Spleen (tissue), 11 donors: Measurements from ENCODE around the gene LMAN2L. TPM values are rescaled to one million over a fixed set of nuclear protein-coding genes. Genes with fewer than 3 reads are reported as not detected.

ENCODE experiments used
- DNase-seq: peaks from one replicate; pipeline ENCODE4 v3.0.0-alpha.2; 2020
- H3K27ac ChIP-seq, 8 donors: fragments of 200-600 bp; sonication (generic) in 7 of 8; 1 replicate in 4 of 8; 2 replicates in 4 of 8; pipeline versions ENCODE4 v1.5.0 to v1.8.0; 2016 to 2021; ENCODE audit warnings: inconsistent platforms in 4 of 8, mild to moderate bottlenecking in 4 of 8, moderate library complexity in 1 of 8
- H3K27me3 ChIP-seq, 7 donors: fragments of 200-600 bp; sonication (generic) in 6 of 7; replicated peaks in 1 of 7; 1 replicate in 4 of 7; 2 replicates in 3 of 7; pipeline versions ENCODE4 v1.5.0 to v1.8.0; 2016 to 2021; ENCODE audit warnings: inconsistent platforms in 3 of 7, mild to moderate bottlenecking in 1 of 7
- H3K36me3 ChIP-seq, 6 donors: fragments of 200-600 bp; sonication (generic) in 5 of 6; 1 replicate in 4 of 6; 2 replicates in 2 of 6; pipeline versions ENCODE4 v1.5.0 to v1.8.0; 2016 to 2021; ENCODE audit warnings: inconsistent platforms in 2 of 6
- H3K4me1 ChIP-seq, 6 donors: fragments of 200-600 bp; sonication (generic) in 5 of 6; 1 replicate in 3 of 6; 2 replicates in 3 of 6; pipeline versions ENCODE4 v1.5.0 to v1.8.0; 2016 to 2021; ENCODE audit warnings: inconsistent platforms in 3 of 6
- H3K4me3 ChIP-seq, 8 donors: fragments of 200-600 bp; sonication (generic) in 7 of 8; 1 replicate in 4 of 8; 2 replicates in 4 of 8; pipeline versions ENCODE4 v1.5.0 to v1.8.0; 2016 to 2021; ENCODE audit warnings: inconsistent platforms in 4 of 8, mild to moderate bottlenecking in 4 of 8, moderate library complexity in 2 of 8
- H3K9me3 ChIP-seq, 8 donors: fragments of 200-600 bp; sonication (generic) in 7 of 8; 1 replicate in 4 of 8; 2 replicates in 4 of 8; pipeline versions ENCODE4 v1.5.0 to v1.8.0; 2016 to 2021; ENCODE audit warnings: inconsistent platforms in 4 of 8
- CTCF ChIP-seq, 11 experiments: fragments of 200-600 bp in 7 of 11; fragments of 450-650 bp in 4 of 11; sonication (generic) in 4 of 11; IDR thresholded peaks in 8 of 11; conservative IDR thresholded peaks in 3 of 11; 1 replicate in 7 of 11; 2 replicates in 4 of 11; pipeline versions ENCODE4 v1.4.0 to v1.8.0; 2016 to 2021; ENCODE audit warnings: antibody characterized with exemption in 11 of 11, inconsistent platforms in 4 of 11, mild to moderate bottlenecking in 1 of 11
- POLR2A ChIP-seq, 3 donors: fragments of 450-650 bp; IDR thresholded peaks; one replicate each; pipeline ENCODE4 v1.5.1; 2017; ENCODE audit warnings: antibody characterized with exemption in 3 of 3, mild to moderate bottlenecking in 1 of 3
- POLR2AphosphoS5 ChIP-seq, 3 donors: sonication (generic); formaldehyde crosslinking; IDR thresholded peaks; one replicate each; pipeline ENCODE4 v1.5.1; 2017; ENCODE audit warnings: antibody characterized with exemption in 3 of 3
- WGBS, 5 donors: extraction: QIAGEN DNeasy Blood & Tissue Kit in 3 of 5; methylation state at CpG; one replicate each; pipeline versions ENCODE4 v1.1.5 to v1.1.7; 2013 to 2018; 5-methylcytosine and 5-hydroxymethylcytosine counted together
- intact Hi-C: fragments of 100-400 bp; cut with DNase I; formaldehyde crosslinking; loops from one replicate; pipeline ENCODE4 v1.15.0; 2023; ENCODE audit warnings: low total_unique reads
- polyA plus RNA-seq, 3 donors: library from polyadenylated mRNA; stranded (reverse); fragments of 200-250 nt; gene quantifications; one replicate each; pipeline ENCODE4 v1.2.1, GENCODE V29; 2013
- total RNA-seq, 7 donors: library from RNA; depleted of rRNA in 3 of 7; stranded (reverse); fragments of >200 nt in 3 of 7; fragmentation: NEBNext Ultra II Directional in 4 of 7; extraction: Animal tissue kit (Norgen Biotek cat#: 25700) in 4 of 7; gene quantifications; one replicate each; pipeline versions ENCODE4 v1.1.0 to v1.2.1, GENCODE V29; 2016 to 2021
- donor health status: healthy with polysubstance abuse.
- donor health status: DM: no; HTN: no; CAD: no; lungs with moderate emphysema.
- donor health status: DM: no; HTN: no; CAD: no.
- donor health status: Bipolar disorder and iron deficiency.
- donor health status: healthy.
- donor health status: DM: no; HTN: no; CAD: no.
- donor health status: DM: yes; HTN: yes; CAD: no.

Gene LMAN2L
- total and polyA plus RNA-seq, 10 donors = 5.8 to 15.4 (median 9.3) TPM

GRCh38 chr2:96710985-96711384 is 28.9 kb downstream of the LMAN2L start:
- Histone ChIP-seq H3K27ac (no peak overlapping the region), H3K27me3 (no peaks in the 10 kb centered on the region), H3K4me1 (no peaks in the 10 kb centered on the region), H3K36me3 (peaks cover 0 to 96% (median 68%) of the 10 kb centered on the region in 6 donors), H3K9me3 (no peaks in the 10 kb centered on the region), H3K4me3 (no peak overlapping the region)
- no peak for DNase-seq
- 88 to 98% (median 90%) methylated on average over 3 of the region's 3 CpGs for WGBS, 5 donors
- intact Hi-C loops = no loop called here
- TF ChIP-seq CTCF (IDR thresholded peaks at IDR 0.05 in 8 of 11, conservative IDR thresholded peaks at IDR 0.05 in 3 of 11) = no peak
- no peak for TF ChIP-seq POLR2A (IDR thresholded peaks at IDR 0.05)
- no peak for TF ChIP-seq POLR2AphosphoS5 (IDR thresholded peaks at IDR 0.05)

DNA sequence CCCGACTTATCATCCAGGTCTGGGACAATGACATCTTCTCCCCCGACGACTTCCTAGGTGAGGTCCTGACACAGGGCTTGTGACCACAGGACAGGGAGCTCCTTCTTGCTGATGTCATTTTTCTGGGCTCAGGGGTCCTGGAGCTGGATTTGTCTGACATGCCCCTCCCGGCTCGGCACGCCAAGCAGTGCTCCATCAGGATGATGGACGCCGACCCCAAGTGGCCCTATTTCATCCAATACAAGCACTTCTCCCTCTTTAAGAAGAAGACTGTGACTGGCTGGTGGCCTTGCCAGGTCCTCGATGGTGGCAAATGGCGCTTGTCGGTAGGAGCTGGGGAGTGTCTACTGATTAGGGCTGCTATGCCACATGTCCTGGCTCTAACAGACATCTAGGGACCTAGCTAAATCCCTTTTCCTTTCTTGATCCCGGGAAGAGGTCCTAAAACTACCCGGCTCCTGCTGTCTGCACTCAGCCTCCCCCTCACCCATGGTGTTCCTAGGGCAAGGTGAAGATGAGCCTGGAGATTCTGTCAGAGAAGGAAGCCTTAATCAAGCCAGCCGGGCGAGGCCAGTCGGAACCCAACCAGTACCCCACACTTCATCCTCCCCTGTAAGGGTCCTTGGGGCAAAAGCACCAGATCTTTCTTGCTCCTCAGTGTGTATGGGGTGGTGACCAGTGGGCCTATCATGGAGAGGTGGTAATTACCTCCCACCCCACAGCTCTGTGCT is 36.7 kb downstream of the LMAN2L start:
- intact Hi-C loops = no loop called here
- Histone ChIP-seq H3K36me3 (peaks cover 0 to 68% (median 34%) of the 10 kb centered on the region in 6 donors), H3K4me1 (no peaks in the 10 kb centered on the region), H3K9me3 (no peaks in the 10 kb centered on the region), H3K27me3 (no peaks in the 10 kb centered on the region), H3K4me3 (no peak overlapping the region), H3K27ac (no peak overlapping the region)
- WGBS, 5 donors = 96 to 100% (median 96%) methylated on average over 15 to 16 of the region's 16 CpGs
- no peak for DNase-seq
- TF ChIP-seq CTCF (IDR thresholded peaks at IDR 0.05 in 8 of 11, conservative IDR thresholded peaks at IDR 0.05 in 3 of 11) (no peak), POLR2A (IDR thresholded peaks at IDR 0.05) (no peak), POLR2AphosphoS5 (IDR thresholded peaks at IDR 0.05) (no peak)

DNA sequence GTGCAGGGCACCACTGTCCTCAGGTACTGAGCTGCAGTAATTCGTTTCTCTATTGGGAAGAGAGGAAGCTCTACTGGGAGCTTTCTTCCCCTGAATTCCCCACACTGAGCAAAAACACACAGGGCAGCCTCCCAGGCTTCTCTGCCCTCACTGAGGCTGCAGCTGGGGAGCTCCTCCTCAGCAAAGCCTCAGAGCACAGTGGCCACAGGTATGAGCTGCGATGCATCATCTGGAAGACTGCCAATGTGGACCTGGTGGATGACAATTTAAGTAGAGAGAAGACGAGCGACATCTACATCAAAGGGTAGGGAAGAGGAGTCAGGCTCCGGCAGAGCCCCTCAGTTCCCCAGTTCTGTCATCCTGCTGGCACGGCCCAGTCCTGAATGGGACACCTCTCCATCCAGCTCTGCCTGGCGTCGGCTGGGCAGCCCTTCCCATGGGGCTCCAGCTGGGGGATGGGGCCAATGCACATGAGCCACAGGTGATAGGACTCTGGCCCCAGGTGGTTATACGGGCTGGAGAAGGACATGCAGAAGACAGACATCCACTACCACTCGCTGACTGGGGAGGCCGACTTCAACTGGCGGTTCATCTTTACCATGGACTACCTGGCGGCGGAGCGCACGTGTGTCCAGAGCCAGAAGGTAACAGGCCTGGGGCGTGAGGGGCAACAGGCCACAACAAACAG is 37.6 kb downstream of the LMAN2L start:
- peaks cover 0 to 63% (median 28%) of the 10 kb centered on the region in 6 donors for H3K36me3 ChIP-seq
- no peak for DNase-seq
- no peak overlapping the region for H3K27ac ChIP-seq
- H3K4me3 ChIP-seq = no peak overlapping the region
- H3K4me1 ChIP-seq = no peaks in the 10 kb centered on the region
- no peaks in the 10 kb centered on the region for H3K27me3 ChIP-seq
- WGBS, 5 donors = 87 to 94% (median 93%) methylated on average over 8 to 17 of the region's 17 CpGs
- TF ChIP-seq POLR2AphosphoS5 (IDR thresholded peaks at IDR 0.05) (no peak), CTCF (IDR thresholded peaks at IDR 0.05 in 8 of 11, conservative IDR thresholded peaks at IDR 0.05 in 3 of 11) (no peak), POLR2A (IDR thresholded peaks at IDR 0.05) (no peak)
- intact Hi-C loops = no loop called here
- H3K9me3 ChIP-seq = no peaks in the 10 kb centered on the region

DNA sequence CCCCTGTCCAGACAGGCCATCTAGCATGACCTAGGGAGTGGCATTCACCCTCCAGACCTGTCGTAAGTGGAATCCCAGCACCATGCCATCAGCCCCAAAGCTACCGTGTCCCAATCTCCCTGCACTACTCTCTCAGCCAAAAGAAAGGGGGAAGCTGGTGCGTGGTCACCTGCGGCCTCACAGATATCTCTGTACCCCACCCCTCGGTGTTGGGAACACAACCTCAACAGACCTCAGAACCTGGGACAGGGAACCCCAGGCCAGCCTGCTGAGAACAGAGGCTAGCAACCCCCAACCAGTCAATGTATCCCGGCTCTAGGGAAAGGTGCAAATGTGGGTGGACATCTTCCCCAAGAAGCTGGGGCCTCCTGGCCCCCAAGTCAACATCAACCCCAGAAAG is 38.2 kb downstream of the LMAN2L start:
- H3K4me3 ChIP-seq = no peak overlapping the region
- H3K27me3 ChIP-seq = no peaks in the 10 kb centered on the region
- no peaks in the 10 kb centered on the region for H3K9me3 ChIP-seq
- no peaks in the 10 kb centered on the region for H3K4me1 ChIP-seq
- TF ChIP-seq POLR2A (IDR thresholded peaks at IDR 0.05) (no peak), POLR2AphosphoS5 (IDR thresholded peaks at IDR 0.05) (no peak), CTCF (IDR thresholded peaks at IDR 0.05 in 8 of 11, conservative IDR thresholded peaks at IDR 0.05 in 3 of 11) (no peak)
- peaks cover 0 to 57% (median 22%) of the 10 kb centered on the region in 6 donors for H3K36me3 ChIP-seq
- no peak overlapping the region for H3K27ac ChIP-seq
- WGBS, 5 donors = 89 to 97% (median 91%) methylated on average over 6 of the region's 6 CpGs
- DNase-seq = no peak
- intact Hi-C loops = no loop called here
